NCI-H146 (cell line): ENCODE measurements around the gene NRAP.

Source experiments
- DNase-seq: peaks from one replicate; lab custom pipeline; 2025; lab: John Stamatoyannopoulos, UW

NRAP gene

DNA sequence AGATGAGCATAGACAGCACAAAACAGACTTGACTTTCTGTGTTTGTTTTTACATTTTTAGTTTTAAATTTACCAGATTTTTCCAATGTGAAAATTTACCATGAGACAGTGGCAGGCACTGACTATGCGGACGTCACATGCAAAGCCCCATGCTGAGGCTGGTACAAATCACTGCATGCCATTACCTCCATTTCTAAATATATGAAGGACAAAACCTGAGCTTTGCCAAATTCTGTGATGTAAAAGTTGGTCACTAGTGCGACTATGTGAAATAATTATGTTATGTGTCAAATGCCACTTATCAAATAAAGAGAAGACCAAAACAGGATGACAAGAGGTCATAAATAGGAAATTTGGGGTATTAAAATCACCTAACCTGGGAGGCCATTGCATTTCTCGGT, 22.1 kb downstream of the NRAP start:
- DNase-seq = no peak

DNA sequence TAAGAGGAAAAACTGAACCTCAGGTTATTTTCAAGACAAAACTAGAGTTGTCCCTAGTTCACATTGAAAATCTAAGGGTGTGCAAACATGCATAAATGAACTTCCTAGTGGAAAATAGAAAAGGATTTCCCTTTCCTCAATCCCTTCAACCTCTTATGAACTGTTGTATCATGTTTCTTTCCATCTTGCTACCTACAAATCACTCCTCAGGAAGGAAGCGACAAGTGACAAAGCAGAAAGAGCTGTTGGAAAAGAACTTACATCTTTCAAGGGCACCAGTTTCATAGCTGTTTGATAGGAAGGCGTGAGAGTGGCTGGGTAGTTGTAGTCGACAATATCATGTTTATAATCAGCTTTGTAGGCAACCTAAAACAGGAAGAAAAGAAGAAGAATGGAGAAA, 23.9 kb downstream of the NRAP start:
- DNase-seq = no peak

- peak; percentile 45 for DNase-seq
Measured at GRCh38 chr10:113631684-113632367, 32.0 kb downstream of the NRAP start.

DNA sequence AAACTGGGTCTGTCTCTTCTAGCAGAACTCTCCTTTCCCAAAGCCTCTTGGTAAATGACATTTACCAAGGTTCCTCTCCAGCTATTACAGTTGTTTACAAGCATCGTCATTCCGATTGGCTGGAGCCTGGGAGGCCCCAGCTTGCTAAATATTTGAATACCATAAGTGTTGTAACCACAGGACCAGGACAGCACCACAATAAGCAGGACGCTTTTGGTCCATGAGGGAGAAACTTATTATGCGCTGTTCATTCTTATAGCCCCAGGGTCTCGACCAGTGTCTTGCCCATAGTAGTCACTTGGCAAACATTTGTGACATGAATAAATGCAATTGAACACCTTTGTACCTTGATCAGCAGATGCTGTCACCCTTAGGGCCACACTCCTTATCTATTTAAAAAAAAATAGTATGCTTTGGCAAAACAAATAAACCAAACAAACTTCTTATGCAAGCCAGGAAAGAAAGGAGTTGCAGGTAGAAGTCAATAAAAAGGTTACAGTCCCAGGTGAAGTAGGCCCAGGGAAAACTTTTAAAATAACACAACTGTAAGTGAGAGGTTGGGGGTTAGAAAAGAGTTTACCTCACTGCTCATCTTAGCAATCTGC, 32.8 kb downstream of the NRAP start:
- DNase-seq = no peak

DNA sequence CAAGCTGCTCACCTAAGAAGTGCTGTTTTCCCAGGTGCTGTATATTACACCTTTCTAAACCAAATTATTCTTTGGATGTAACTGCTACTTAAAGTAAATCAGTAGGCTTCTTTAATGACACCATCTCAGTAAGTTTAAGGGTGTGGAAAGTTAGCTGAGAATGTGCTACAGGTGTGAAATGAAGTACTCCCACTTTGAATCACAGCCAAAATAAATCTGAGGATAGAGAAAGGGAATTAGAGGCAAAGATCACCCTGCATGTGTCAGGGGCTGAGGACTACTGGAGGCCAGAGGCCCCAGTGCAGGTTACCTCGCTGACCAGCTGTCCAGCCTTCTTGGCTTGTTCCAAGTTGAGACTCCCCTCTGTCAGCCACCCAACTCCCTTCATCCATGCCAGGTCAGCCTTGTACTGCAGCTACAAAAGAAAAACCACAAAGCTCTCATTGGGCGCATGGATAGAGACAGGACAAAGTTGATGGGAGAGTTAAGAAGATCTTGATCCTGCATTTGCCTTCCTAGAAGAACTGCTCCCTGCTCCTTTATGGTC, 35.2 kb downstream of the NRAP start:
- DNase-seq = no peak

GRCh38 chr10:113627836-113628235, 36.0 kb downstream of the NRAP start:
- DNase-seq = no peak

- DNase-seq = no peak
Measured at GRCh38 chr10:113626809-113627355, 37.0 kb downstream of the NRAP start.

GRCh38 chr10:113625461-113626186, 38.2 kb downstream of the NRAP start:
- no peak for DNase-seq

DNA sequence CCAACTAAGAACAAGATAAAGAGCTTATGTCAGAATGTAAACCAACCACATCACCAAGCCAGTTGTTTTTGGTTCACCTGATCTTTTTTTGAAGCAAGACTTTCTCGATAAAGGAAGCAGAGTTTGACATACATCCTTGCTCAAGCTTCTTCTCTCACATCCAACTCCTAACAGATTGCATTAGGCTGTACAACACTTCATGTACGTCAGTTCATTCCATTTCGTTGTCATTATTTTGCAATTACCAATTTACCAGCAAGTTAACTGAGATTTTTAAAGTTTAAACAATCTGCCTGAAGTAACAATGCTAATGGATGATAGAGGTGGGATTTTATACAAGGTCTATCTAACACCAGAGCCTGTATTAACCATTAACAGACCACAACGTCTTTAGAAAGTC, 41.0 kb downstream of the NRAP start:
- DNase-seq = no peak

- no peak for DNase-seq
Measured at GRCh38 chr10:113621799-113622198, 42.0 kb downstream of the NRAP start.

DNA sequence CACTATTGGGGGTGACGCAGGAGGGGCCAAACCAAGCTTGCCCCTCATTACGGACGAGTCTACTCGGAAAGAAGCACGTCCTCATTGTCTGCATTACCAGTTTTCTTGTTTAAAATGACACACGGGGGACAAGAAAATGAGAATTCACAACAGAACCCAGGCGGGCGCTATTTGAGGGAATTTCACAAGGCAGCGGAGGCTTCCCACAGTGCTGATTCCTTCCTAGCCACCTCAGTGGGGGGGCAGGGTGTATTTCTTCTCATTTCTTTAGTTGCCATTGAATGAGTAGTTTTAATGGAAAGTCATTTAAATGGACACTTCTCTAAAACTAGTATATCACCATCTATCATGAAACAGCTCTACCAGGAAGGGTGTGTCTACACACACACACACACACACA, 42.9 kb downstream of the NRAP start:
- no peak for DNase-seq

DNA sequence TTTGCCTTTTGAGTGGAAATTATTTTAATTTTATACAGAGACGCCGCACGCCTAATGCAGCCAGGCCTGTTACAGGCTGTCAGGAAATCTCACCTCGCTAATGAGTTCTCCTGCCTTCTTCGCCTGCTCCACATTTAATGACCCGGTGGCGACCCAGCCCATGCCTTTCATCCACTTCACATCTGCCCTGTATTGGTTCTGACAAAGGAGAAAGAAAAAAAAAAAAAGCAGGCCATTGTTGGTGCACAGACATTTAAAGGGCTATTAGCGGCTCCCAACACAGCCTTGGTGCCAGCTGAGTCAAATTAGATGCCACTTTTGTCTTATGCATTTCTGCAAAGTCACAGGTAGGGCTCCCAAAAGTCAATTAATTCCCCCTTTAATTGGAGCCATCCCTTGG, 43.3 kb downstream of the NRAP start:
- DNase-seq = peak; percentile 71

- DNase-seq = no peak
Measured at GRCh38 chr10:113619401-113619800, 44.4 kb downstream of the NRAP start.

- DNase-seq = no peak
Measured at GRCh38 chr10:113618338-113618737, 45.5 kb downstream of the NRAP start.

- no peak for DNase-seq
Measured at GRCh38 chr10:113617086-113617485, 46.8 kb downstream of the NRAP start.

GRCh38 chr10:113616244-113617074, 47.4 kb downstream of the NRAP start:
- peak; percentile 41 for DNase-seq

- no peak for DNase-seq
Measured at GRCh38 chr10:113613977-113614690, 49.7 kb downstream of the NRAP start.

DNA sequence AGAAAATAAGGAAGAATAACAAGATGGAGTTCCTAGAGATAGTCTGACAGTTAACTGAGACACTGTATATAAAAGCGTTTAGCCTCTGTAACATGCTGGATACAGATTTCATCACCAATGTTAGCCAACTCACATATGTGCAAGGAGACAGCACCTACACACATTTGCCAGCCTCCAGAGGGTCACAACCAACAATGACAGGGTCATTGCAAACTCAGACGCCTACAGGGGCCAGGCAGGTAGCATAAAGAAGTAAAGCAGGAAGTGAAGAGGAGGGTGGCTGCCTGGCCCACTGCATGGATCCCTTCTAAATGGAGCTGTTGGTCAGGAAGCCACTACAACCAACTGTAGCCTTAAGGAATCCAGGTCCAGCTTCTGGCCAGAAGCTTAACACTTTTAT, 50.4 kb downstream of the NRAP start:
- no peak for DNase-seq

DNA sequence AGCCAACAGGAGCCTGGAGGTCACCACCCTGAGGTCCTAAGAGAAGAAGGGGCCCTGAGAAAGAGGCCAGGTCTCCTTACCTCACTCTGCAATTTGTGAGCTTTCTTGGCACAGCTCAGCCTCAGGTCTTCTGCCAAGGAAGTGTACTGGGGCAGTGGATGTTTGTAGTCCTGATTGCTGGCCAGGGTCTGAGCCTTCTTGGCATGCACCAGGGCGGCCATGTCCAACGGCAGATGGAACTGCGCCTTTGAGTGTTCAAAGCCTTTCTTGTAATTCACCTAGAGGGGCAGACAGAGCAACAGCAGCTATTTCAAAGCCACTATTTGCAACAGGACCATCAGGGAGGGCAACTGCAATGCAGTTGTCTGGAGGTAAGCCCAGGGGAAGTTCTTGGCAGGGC, 51.7 kb downstream of the NRAP start:
- DNase-seq = no peak

DNA sequence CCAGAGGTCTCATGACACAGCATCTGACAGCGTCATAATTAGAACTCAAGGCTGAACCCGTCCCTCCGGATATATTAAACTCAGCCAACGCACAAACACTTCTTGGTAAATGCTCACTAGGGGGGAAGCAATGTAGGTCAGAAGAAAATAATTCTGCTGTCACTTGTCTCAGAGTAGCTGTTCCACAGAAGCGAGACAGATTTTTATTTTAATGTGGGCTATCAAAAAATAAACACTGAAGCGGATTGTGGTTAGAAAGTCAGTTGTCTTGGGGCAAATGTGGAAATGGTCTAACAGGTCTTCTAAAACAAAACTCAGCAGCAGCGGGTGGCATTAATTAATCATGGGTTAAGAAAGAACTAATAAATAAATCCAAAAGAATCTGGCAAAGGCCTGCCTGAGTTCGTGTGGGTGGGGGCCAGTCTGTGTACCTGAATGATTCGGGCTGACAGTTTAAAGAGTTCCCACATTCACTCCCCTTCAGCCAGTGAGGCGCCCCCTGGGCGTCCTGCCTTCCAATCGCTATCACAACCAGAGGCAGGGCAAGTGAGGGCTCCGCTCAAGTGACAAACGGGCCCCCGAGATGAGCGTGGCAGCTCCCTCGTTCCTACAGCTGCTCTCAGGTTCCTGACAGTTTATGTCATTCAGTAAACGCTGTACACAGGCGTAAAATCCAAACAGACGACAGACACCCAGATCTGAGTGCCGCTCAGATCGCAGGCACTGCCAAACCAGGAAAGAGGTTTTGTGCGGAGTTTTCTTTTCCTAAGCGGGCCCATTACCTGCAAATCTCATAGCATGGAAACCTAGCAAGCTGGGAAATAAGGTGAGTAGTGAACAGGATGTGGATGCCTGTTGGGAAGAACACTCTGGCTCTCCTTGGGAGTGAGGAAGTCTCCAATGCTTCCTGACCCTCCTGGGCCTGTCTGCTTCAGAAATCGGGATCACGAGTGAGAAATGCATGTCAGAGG, 52.9 kb downstream of the NRAP start:
- no peak for DNase-seq
